IPS-NIHi7 (cell line): Measurements from ENCODE around the gene TMEM174.

Experiments
- DNase-seq: peaks from one replicate; pipeline ENCODE4 v3.0.0; 2012; ENCODE audit warnings: mixed read lengths; ENCODE audit errors: extremely low spot score

Gene TMEM174

GRCh38 chr5:73222173-73222572 lies 49.2 kb downstream of the TMEM174 start:
- DNase-seq = no peak
